Measurements from ENCODE around the gene CLTB.
A peak's percentile ranks its signal among the peaks of the same experiment; 100 is the strongest.

Gene CLTB

GRCh38 chr5:176368726-176369125 is 47.6 kb downstream of the CLTB start:
- TF ChIP-seq, protein P1, sequence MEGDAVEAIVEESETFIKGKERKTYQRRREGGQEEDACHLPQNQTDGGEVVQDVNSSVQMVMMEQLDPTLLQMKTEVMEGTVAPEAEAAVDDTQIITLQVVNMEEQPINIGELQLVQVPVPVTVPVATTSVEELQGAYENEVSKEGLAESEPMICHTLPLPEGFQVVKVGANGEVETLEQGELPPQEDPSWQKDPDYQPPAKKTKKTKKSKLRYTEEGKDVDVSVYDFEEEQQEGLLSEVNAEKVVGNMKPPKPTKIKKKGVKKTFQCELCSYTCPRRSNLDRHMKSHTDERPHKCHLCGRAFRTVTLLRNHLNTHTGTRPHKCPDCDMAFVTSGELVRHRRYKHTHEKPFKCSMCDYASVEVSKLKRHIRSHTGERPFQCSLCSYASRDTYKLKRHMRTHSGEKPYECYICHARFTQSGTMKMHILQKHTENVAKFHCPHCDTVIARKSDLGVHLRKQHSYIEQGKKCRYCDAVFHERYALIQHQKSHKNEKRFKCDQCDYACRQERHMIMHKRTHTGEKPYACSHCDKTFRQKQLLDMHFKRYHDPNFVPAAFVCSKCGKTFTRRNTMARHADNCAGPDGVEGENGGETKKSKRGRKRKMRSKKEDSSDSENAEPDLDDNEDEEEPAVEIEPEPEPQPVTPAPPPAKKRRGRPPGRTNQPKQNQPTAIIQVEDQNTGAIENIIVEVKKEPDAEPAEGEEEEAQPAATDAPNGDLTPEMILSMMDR (IDR thresholded peaks at IDR 0.05): no peak
- Histone ChIP-seq H3K4me3 (no peak overlapping the region), H3K27ac (no peak overlapping the region)
- peak; percentile 69 for DNase-seq (ENCODE audit: low spot score)

GRCh38 chr5:176366232-176366894 is 50.0 kb downstream of the CLTB start:
- TF ChIP-seq, protein P1 (IDR thresholded peaks at IDR 0.05): no peak
- Histone ChIP-seq H3K4me3 (peak overlapping the region; percentile 90), H3K27ac (peak overlapping the region; percentile 74 to 88)
- DNase-seq (ENCODE audit: low spot score): no peak

DNA sequence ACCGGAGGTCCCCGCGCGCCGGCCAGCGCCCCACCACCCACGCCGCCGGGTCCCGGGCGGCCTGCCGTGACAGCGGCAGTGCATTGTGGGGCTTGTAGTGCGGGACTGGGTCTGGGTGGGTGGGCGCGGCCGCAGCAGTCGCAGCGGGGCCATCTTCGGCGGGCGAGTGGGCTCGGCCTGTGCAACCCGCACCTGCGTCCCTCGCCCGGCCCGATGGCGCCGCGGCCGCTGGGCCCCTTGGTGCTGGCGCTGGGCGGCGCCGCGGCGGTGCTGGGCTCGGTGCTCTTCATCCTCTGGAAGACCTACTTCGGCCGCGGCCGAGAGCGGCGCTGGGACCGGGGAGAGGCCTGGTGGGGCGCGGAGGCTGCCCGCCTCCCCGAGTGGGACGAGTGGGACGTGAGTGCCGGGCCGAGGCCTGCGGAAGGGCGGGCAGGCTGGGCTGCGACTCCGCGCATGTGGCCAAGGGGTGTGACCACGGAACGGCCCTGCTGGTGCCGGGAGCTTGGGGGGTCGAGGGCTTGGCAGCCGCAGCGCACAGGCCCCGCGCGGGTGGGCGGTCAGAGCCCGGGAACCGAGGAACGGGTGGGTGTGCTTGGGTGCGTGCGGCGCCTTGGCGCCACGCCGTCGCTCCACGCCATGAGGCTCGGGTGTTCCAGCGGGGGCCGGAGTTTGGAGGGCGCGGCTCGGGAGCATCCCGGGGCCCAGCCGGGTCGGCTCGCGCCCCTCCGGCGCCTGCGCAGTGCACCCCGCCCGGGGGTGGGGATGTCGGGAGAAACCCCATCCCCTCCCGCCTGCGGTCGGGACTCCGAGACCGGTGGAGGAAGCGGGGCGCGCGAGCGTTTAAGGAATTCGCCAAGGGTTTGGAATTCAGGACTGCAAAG is 50.7 kb downstream of the CLTB start, which contains the start of gene ARL10:
ARL10 (plus strand) TSS at position 137 of the 881 bp plus-strand sequence; CDS start at position 214, 77 bp downstream.
- H3K4me3 ChIP-seq: peak within 1 kb of the TSS; percentile 90
- DNase-seq (ENCODE audit: low spot score): no peak
- TF ChIP-seq, protein P1 (IDR thresholded peaks at IDR 0.05): no peak
- H3K27ac ChIP-seq: peak within 1 kb of the TSS; percentile 74 to 88

DNA sequence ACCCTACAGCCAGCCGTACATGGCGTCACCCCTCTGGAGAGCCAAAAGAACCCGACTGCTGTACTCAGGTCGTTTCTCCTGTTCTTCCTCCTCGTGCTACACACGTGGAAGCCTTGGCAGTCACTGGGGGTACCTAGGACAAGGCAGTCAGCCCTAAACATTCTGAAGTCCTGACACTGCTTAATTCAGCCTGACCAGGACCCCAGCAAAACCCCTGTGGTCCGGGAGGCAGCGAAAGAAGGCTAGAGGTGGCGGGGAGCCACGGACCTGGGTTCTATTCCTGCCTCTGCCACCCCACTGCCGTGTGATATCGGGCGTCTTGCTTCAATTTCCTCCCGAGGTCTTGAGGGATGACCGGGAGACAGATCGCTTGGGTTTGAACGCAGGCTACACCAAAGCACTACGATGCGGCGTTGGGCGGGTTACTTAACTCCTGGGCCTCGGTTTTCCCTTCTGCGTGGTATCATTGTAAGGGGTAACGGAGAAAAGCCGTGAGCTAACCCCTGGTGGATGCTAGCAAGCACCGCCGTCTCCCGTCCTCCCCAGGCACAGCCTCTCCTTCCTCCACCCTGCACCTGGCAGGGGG is 51.5 kb downstream of the CLTB start:
- TF ChIP-seq, protein P1 (IDR thresholded peaks at IDR 0.05): no peak
- DNase-seq (ENCODE audit: low spot score): no peak
- Histone ChIP-seq H3K4me3 (peak overlapping the region; percentile 90), H3K27ac (peak overlapping the region; percentile 74 to 88)

DNA sequence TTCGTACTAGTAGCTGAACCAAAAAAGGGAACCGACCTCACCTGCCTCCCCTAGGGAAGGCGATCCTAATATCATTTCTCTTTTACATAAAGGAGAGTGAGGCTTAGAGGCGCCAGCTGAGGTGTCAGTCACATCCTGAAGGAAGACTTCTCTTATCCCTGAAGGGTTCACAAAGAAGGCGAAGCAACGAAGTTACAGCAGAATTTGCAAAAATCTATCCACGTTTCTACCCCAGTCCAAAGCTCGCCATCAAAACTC is 54.2 kb downstream of the CLTB start:
- H3K27ac ChIP-seq: peak overlapping the region; percentile 70 to 74
- TF ChIP-seq, protein P1 (IDR thresholded peaks at IDR 0.05): no peak
- no peak for DNase-seq (ENCODE audit: low spot score)
- H3K4me3 ChIP-seq: peak overlapping the region; percentile 83

DNA sequence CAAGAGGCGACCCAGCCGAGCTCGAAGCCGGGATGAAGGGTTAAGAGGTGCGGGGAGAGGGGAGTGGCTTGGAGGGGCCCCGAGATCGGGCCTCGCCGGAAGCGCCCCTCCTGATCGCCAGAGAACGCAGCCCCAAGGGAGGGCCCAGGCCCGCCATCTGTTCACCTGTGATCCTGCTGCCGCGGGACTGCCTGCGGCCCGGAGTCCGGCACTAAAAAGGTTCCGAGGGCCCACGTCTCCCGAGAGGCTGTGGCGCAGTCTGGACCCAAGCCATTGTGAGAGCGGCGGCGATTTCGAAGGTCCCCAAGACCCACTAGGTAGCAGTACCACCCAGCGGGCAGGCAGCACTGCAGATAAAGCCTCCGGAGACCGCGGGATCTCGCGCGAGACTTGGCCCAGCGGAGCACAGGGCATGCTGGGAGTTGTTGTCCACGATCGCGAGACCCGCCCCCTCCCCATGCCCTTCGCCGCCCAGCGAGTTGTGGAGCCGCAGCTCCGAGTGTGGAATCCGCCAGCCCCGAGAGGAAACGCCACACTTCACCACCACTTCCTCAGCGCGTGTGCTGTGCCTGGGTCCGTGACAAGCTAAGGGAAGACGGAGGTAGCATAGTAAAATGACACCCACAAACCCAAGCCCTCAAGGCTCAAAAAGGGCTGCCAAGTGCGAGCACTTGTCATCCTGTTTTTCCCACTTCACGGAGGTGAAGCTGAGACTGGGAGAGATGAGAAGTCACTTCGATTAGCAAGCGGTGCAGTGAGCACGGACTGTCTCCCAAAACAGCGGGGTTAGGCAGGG is 54.7 kb downstream of the CLTB start, which contains the start of gene KIAA1191:
KIAA1191 (minus strand) TSS at position 328 of the 796 bp plus-strand sequence. CDS start 2,256 bp downstream, outside the sequence.
- peak; percentile 95 for DNase-seq (ENCODE audit: low spot score)
- peak within 1 kb of the TSS; percentile 83 for H3K4me3 ChIP-seq
- peak within 1 kb of the TSS; percentile 70 to 74 for H3K27ac ChIP-seq
- TF ChIP-seq, protein P1 (IDR thresholded peaks at IDR 0.05): no peak

Measured in coronary artery (tissue), 2 donors.